Measurements from ENCODE around the gene DNAH9. TPM values are rescaled to one million over a fixed set of nuclear protein-coding genes. Genes with fewer than 3 reads are reported as not detected.

Gene DNAH9
- total RNA-seq, 1 experiment from 2014 or later, result 0.22 TPM

DNA sequence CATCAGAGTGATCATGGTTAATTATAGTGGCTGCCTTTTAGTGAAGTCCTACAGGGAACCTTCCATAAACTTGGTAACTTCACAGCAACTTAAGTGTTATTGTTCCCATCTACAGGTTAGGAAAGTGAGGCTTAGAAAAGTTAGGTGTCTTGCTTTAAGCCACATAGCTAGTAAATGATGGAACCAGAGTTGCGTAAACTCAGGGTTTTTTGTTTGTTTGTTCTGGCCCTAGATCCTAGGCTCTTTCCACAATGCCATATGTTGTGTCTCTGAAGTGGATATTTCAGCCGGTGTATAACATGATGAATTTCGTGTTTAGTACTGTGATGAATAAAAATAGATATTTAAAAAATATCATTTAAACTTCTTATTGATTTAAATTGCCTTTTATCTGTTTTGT, 27.6 kb downstream of the DNAH9 start:
- Histone ChIP-seq H2AFZ (ENCODE audit: low read length) (no peak overlapping the region), H4K20me1 (ENCODE audit: control insufficient read depth, insufficient read depth, insufficient read length) (no peaks in the 10 kb centered on the region), H3T11ph (ENCODE audit: low read length) (no peak overlapping the region), H3K4me2 (ENCODE audit: insufficient read depth, insufficient read length, low read length) (no peak overlapping the region), H3K56ac (ENCODE audit: insufficient read length, low read depth, low read length) (no peak overlapping the region), H3K23ac (ENCODE audit: insufficient read length, low read depth, low read length) (no peak overlapping the region), H3K14ac (ENCODE audit: insufficient read depth, low read length) (no peak overlapping the region), H2BK5ac (ENCODE audit: insufficient read length, low read length) (no peak overlapping the region), H3K79me2 (ENCODE audit: insufficient read depth, low read length) (no peaks in the 10 kb centered on the region), H2BK120ac (ENCODE audit: low read depth, low read length, poor library complexity, severe bottlenecking) (no peak overlapping the region), H3K27me3 (ENCODE audit: insufficient read depth, low read length) (no peaks in the 10 kb centered on the region), H3K23me2 (ENCODE audit: insufficient read length, low read depth, low read length, poor library complexity, severe bottlenecking) (no peaks in the 10 kb centered on the region), H3K9me3 (ENCODE audit: control insufficient read depth, low read depth, low read length) (no peaks in the 10 kb centered on the region), H2BK12ac (ENCODE audit: insufficient read length, low read depth, low read length) (no peak overlapping the region), H2BK20ac (ENCODE audit: low read depth, low read length, poor library complexity, severe bottlenecking) (no peak overlapping the region), H3K79me1 (ENCODE audit: insufficient read depth, low read depth, low read length, poor library complexity, severe bottlenecking) (no peaks in the 10 kb centered on the region), H3K18ac (ENCODE audit: insufficient read length, low read depth, low read length) (no peak overlapping the region), H4K91ac (ENCODE audit: insufficient read length, low read depth, low read length) (no peak overlapping the region), H4K8ac (replicated peaks; ENCODE audit: insufficient read length, low read depth, low read length) (no peak overlapping the region), H3K9ac (ENCODE audit: extremely low read depth, insufficient read length, low read length) (no peak overlapping the region), H2BK15ac (ENCODE audit: low read depth, low read length) (no peak overlapping the region), H2AK5ac (ENCODE audit: insufficient read length, low read length) (no peak overlapping the region), H3K27ac (ENCODE audit: insufficient read length, low read depth, low read length) (no peak overlapping the region), H3K4me1 (ENCODE audit: insufficient read depth, low read length) (no peaks in the 10 kb centered on the region), H4K5ac (ENCODE audit: insufficient read length, low read depth, low read length) (no peak overlapping the region), H3K4ac (ENCODE audit: low read depth, low read length) (no peak overlapping the region)
- no peaks in the 10 kb centered on the region for H3K36me3 Mint-ChIP-seq (ENCODE audit: insufficient read depth in 1 of 3, low read depth in 3 of 3)
- no CpG with 5 or more reads among the region's 3 CpGs for WGBS (ENCODE audit: extremely low coverage, insufficient read length, low lambda C conversion rate)
- TF ChIP-seq, protein P1, sequence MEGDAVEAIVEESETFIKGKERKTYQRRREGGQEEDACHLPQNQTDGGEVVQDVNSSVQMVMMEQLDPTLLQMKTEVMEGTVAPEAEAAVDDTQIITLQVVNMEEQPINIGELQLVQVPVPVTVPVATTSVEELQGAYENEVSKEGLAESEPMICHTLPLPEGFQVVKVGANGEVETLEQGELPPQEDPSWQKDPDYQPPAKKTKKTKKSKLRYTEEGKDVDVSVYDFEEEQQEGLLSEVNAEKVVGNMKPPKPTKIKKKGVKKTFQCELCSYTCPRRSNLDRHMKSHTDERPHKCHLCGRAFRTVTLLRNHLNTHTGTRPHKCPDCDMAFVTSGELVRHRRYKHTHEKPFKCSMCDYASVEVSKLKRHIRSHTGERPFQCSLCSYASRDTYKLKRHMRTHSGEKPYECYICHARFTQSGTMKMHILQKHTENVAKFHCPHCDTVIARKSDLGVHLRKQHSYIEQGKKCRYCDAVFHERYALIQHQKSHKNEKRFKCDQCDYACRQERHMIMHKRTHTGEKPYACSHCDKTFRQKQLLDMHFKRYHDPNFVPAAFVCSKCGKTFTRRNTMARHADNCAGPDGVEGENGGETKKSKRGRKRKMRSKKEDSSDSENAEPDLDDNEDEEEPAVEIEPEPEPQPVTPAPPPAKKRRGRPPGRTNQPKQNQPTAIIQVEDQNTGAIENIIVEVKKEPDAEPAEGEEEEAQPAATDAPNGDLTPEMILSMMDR (conservative IDR thresholded peaks at IDR 0.05), result no peak
- no peak overlapping the region for H3K4me3 Mint-ChIP-seq
- no peak for DNase-seq
- peaks cover 0 to 5% of the 10 kb centered on the region in 2 experiments; a peak in 1 of 4 replicates for H3K4me1 Mint-ChIP-seq
- H3K9me3 Mint-ChIP-seq, result no peaks in the 10 kb centered on the region
- peaks cover under 1% of the 10 kb centered on the region; the same call in 1 of the 2 replicates for H3K27me3 Mint-ChIP-seq (ENCODE audit: low read depth)
- no peak overlapping the region for H3K27ac Mint-ChIP-seq
